ENCODE data around the gene ACRV1.
"Not testable (repeated sequence)": the region's sequence is repeated elsewhere in the genome, so short reads cannot be mapped to it uniquely, and the experiment has no call there.

ACRV1 gene, protein sequence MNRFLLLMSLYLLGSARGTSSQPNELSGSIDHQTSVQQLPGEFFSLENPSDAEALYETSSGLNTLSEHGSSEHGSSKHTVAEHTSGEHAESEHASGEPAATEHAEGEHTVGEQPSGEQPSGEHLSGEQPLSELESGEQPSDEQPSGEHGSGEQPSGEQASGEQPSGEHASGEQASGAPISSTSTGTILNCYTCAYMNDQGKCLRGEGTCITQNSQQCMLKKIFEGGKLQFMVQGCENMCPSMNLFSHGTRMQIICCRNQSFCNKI

DNA sequence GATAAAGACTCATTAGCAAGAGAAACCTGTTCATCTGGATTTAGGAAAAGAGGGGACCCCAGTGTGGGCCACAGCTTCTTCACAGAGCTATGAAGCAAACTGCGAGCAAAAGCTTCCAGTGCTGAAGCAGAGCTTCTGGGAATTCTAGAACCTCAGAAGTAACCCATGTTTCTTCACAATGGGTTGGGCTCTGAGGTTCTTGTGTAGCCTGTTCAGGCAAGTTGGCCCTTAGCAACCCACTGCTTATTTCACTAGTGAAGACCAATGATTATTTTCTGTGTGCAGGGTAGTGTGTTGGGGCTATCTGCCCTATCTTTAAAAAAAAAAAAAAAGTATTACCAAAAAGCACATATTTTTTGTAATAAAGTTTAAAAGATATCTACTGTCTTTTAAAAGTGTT, at the start of gene ACRV1:
TSS of gene ACRV1 (minus strand) at position 101 of the 400 bp plus-strand sequence. CDS start at position 34, 67 bp downstream.
- no peak for DNase-seq

DNA sequence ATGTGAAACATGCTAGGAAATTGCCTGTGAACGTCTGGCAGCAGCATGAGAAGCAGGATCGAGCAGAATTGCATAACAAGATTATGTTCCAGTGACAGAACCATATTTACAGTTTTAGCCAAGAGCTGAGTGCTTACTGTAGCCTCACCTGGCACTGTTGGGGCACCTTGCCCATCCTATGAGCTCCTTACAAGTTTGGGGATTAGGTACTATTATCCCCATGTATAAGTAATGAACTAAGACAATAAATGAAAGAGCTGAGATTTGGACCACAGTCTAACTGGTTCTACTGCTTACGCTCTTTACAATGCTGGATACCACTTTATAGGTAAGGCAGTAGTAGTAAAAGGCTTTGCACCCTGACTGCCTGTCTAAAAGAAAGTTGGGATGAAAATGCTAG, 48.3 kb upstream of the ACRV1 start:
- no peak for DNase-seq

DNA sequence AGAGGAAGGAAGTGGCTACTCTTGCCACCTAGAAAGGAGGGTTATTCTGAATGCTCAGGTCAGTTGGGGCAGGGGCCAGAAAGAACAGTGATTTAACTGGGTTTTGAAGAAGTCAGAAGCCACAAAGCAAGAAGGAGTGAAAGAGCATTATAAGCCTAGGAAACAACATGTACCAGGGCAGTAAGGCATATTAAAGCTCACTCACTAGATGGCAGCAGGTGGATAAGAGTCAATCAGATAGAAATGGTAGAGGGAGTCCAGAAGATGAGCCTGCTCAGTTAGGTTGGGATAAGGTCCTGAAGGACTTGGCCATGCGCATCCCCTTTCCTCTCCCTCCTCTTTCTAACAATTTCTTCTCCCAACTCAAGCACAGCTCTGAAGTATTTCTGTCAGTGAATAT, 43.5 kb upstream of the ACRV1 start:
- DNase-seq: peak in 1 of 6 experiments; percentile 36

DNA sequence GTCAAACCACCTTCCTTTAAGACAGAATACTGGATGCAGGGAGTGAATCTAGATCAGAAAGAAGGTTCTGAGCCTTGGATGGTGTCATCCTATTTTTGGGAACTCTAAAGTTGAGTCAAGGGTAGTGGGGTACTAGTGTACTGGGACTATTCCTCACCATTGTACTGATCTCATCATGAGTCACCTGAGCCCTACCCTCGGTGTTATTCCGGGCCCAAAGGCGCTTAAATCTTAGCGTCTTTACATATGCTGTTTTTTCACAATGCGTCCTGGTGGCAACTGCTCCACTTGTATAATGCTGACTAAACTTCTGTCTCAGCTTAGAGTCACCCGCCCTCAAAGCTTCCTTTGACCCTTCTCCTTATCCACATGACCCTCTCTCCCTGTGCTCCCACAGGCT, 40.1 kb upstream of the ACRV1 start:
- DNase-seq: no peak

DNA sequence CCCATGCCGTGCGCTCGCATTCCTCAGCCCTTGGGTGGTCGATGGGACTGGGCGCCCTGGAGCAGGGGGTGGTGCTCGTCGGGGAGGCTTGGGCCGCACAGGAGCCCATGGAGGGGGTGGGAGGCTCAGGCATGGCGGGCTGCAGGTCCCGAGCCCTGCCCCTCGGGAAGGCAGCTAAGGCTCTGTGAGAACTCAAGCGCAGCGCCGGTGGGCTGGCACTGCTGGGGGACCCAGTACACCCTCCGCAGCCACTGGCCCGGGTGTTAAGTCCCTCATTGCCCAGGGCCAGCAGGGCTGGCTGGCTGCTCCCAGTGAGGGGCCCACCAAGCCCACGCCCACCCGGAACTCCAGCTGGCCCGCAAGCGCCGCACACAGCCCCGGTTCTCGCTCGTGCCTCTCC, 24.0 kb upstream of the ACRV1 start:
- not testable (repeated sequence) for DNase-seq

DNA sequence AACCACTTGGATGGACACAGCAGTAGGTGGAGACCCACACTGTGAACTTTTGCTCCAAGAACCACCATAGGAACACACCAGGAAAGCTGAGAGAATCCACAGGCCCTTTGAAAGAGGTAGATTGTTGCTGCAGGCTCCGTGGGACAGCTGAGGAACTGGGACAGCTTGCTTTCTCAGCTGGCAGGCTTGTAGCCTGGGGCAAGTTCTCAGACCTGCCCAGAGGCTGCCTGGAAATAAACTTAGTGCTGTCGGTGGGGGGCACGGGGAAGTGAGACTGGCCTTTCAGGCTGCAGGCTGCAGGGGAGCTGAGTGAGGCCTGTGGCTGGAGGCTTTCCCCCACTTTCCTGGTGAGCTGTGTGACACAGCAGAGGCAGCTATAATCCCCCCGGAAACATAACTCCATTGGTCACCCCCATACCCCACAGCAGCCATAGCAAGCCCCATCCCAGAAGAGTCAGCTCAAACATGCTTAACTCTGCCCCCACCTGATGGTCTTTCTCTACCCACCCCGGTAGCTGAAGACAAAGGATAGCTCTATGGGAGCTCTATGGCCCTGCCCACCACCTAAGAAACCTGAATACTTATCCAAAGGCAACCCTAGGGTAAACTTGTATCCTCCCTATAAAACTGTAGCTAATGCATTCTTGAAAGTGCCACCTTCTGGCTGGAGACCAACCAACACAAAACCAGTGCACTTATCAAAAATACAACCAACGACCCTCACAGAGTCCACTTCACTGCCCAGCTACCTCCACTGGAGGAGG, 21.4 kb upstream of the ACRV1 start:
- no peak for DNase-seq

DNA sequence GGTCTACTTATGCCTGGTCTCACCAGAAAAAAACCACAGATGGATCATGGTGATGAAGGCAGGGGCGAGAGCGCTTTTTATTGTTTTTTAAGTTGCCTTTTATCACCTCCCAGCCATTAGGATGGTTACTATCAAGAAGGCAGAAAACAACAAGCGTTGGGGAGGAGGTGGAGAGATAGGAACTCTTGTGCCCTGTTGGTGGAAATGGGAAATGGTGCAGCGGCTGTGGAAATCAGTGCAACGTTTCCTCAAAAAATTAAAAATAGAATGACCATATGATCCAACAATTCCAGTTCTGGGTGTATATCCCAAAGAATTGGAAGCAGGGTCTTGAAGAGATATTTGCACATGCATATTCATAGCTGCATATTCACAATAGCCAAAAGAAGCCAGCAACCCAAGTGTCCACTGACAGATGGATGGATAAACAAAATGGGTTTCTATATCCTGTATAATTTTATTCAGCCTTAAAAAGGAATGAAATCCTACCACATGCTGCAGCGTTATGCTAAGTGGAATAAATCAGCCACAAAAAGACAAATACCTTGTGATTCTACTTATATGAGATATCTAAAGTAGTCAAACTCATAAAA, 20.5 kb upstream of the ACRV1 start:
- no peak for DNase-seq

DNA sequence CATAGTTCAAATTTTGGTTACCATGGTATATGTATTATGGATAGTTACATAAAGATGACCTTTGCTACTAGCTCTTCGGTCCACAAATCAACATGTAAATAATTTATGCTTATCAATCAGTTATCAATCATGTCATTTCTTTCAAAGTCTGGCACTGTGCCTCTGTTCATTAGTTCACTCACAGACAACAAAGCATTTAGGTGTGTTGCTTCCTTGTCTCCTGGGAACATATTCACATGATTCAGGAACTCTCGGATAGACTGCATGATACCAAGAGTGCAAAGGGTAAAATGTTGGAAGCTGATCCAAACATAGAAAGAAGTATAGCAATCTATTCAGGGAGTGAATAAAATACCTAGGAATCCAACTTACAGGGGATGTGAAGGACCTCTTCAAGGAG, 14.3 kb upstream of the ACRV1 start:
- no peak for DNase-seq

DNA sequence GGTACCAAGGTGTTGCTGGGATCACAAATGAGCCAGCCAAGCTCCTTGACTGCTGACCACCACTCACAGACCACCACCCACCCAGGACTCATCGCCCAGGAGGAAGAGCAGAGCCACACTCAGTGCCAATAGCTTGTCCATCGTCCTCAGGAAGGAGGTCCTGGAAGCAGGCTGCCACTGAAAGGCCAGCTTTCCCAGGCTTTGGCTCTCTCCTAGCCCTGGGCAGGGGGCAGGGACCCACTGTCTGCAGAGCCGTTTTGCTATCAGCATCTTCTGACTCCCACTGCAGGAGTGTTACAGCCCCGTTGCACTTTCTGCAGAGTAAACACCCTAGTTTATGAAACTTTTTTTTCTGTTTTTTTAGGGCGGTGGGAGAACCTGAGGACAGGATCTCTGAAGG, 12.2 kb upstream of the ACRV1 start:
- DNase-seq: no peak

DNA sequence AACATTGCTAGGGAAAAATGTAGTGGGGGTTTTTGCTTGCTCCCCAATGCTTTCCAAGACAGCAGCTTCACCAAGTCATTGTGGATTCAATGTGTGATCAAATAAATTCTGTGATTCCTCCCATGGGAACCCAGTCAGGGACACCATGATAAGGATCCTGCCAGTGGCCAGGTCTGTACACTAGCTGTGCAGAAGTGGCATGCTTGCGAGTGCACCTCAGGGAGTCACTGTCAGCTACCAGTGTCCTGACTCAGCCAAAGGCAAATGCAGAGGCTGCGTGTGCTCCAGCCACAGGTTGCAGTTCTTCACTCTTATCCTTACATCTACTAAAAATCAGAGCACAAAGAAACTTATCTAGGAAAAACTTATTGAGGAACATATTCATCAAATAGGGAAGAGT, 9.4 kb upstream of the ACRV1 start:
- no peak for DNase-seq

DNA sequence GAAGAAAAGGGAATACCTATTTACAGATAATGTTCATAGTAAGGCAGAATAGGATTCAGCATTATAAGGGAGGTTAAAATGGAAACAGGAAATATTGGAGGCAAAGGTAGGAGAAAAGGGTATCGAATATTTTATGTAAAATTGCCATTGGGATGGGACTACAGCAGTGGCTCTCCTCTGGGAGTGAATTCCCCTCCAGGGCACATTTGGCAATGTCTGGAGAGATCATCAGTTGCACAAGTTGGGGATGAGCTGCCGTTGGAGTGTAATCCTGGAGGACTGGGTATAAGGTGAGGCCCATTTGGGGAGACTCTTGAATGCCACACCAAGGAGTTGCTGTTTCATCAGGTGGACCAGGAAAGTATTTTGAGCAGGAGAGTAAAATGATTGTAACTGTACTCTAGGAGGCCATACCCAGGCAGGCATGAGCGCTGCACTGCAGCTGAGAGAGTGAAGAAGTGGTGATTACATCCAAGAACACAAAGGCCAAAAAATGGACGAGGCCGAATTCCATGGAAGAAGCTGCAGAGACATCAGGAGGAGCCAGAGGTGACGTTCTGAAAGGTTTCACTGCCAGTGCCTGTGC, 8.7 kb upstream of the ACRV1 start:
- no peak for DNase-seq

DNA sequence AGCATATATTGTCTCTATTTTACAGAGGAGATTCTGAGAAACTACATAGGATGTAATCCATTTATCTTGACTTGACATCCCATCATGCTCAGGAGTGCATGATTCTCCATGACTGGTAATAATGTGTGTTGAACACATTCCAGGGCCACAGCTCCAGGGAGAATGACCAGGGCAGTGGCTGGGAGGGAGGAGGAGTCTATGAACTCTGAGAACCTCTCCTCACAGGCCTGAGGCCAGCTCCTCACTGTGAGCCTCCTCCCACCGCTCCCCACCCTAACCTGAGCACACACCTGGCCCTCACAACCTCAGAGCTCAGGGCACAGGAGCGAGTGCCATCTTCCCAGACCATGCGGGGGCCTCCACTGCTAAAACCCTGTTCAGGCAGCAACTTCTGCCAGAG, 8.0 kb upstream of the ACRV1 start:
- no peak for DNase-seq

DNA sequence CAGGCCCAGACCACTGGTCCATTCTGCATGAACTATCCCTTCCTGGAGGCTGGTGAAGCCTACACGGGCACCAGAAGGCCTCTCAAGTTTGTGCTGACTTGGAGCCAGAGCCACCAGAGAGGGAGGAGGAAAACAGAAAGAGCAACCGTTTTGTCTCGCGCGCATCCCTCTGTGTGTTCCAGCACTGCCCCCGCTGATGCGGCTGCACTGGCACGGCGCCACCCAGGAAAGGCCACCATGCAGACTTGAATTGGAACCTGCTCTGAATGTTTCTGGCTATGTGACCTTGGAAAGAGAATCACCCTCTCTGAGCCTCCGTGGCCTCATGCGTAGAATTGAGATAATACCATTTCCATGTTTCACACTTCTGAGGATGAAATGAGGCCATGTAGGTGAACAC, 7.4 kb upstream of the ACRV1 start:
- DNase-seq: no peak

DNA sequence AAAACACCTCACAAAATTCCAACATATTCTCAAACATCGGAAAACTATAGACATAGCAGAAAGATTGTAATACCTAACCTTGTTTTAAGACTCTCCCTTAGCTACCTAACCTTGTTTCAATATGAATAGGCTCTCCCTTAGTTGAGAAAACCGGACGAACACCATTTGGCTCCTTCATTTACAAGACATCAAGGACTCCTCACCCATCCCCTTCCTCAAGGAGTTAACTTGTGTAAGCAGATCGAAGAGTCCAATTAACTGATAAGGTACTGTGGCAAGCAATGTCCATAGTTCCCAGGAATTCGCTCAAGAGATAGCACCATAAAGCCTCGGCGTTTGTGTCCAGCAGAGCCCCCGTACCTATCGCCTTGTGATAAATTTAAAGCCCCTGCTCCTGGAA, 4.6 kb upstream of the ACRV1 start:
- no peak for DNase-seq

DNA sequence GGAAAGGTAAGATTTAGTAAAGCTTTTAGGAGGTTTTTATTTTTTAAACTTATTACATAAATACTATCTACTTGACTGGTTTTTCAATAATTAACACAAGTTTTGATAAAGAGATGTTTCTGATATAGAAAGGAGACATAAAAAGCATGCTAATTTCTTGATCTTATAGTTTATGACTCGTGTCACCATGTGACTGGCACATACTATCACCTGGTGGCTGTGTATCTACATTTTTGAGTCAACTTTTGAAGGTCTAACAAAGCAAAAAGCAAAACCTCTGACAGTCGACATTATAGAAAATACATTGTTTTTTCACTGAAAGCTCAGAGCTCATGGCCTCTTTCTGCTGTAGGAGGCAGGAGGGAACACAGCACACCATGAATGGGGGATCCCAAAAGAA, 810 bp downstream of the ACRV1 start:
- no peak for DNase-seq

DNA sequence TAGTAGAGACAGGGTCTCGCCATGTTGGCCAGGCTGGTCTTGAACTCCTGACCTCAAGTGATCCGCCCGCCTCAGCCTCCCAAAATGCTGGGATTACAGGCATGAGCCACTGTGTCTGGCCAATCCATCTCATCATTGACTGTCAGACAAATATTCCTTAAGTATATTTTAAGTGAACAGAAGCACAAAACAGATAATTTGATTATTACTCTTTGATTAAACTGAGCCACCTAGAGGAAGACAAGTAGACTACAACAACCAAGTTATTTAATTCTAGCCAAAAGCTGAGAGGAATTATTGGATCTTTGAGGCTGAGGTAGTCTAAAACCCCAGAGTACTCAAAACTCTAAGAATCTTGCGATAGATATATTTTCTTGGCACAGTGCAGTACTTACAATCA, 1.2 kb downstream of the ACRV1 start:
- no peak for DNase-seq

DNA sequence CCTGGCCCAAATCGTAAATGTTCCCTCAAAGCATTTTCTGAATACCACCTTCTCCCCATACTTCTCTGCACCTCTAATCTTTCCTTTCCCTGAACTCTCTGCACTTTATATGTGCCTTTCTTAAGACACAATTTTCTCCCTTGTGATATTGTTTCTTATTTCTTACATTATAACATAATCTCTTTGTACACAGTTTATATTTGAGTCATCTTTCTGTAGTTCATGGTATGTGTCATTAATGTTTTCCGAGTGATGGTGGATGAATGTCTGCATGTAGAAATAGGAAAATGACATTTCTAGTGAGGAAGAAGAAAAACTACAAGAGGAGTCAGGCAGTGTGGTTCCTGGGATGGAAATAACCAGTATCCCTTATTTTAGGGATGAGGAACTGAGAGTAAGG, 5.5 kb downstream of the ACRV1 start:
- no peak for DNase-seq

DNA sequence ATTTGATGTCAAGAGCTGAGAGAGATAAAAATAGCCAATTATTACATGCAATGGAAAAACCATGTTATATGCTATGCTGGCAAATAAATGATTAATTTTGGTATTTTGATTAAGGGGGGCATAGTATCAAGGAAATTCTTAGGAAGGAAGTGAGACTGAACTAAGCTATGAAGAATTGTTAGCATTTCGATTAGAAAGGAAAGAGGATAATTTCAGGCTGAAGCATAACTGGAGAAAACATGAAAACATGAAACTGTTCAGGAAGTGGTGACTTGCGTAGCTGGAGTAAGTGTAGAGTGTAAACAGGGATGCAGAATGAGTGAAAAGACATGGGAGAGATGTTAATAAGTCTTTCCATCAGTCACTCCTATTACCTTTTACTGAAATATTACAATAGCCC, 6.4 kb downstream of the ACRV1 start:
- DNase-seq: no peak

DNA sequence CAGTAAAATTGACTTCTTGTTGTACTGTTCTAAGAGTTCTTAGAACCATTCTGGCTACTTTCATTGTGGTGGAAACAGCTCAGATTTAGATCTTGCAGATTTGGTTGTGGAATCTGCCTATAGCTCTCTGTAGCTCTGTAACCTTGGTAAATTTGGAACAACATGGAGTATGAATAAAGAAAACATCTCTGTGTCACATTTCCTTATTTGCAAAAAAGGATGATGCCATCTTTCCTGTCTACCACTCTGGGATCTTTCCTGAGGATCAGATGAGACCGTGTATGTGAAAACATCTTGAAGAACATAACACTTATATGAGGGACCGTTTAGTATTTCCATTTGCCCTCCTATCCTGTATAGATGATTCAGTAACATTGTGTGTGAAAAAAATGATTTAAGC, 9.1 kb downstream of the ACRV1 start:
- no peak for DNase-seq

DNA sequence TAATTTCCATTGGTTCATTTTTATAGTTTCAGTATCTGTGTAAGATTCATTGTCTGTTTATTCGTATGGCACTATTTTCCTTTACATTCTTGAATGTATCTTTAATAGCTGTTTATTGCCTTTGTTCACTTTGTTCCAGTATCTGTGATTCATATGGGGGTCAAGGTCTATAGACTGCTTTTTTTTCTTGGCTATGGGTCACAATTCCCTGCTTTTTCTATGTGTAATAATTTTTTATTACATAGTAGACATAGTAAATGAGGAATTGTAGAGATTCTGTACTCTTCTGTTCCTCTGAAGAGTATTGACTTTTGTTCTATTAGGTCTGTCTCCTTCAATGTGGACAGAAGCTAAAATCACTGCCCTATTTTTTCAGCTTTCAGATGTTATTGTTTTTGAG, 10.5 kb downstream of the ACRV1 start:
- no peak for DNase-seq

DNA sequence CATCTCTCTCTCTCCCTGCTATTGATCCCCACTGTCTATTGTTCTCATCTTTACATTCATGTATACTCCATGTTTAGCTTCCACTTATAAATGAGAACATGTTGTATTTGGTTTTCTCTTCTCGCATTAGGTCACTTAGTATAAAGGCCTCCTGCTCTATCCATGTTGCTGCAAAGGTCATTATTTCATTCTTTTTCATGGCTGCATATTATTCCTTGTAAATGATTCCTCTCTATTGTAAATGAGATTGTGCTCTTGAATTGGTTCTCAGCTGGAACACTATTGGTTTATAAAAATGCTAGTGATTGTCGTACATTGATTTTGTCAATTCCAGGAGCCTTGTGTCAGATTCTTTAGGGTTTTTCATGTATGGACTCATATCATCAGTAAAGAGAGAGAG, 13.5 kb downstream of the ACRV1 start:
- DNase-seq: no peak

DNA sequence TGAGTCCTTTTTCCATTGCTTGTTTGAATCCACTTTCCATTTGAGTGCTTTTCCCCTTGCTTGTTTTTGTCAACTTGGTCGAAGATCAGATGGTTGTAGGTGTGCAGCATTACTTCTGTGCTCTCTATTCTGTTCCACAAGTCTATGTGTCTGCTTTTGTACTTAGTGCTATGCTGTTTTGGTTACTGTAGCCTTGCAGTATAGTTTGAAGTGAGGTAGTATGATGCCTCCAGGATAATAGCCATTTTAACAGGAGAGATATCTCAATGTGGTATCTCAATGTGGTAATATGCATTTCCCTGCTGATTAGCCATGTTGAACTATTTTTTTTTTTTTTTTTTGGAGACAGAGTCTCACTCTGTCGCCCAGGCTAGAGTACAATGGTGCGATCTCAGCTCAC, 16.7 kb downstream of the ACRV1 start:
- DNase-seq: no peak

DNA sequence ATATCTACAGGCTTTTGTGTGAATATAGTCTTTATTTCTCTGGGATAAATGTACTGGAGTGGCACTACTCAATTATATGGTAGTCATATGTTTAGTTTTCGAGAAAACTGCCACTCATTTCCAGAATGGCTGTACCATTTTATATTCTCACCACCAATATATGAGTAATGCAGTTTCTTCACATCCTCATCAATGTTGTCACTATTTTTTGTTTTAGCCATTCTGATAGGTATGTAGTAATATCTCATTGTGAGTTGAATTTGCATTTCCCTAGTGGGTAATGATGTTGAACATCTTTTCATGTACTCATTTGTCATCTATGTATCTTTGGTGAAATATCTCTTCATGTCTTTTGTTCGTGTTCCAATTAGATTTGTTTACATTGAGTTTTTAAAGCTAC, 18.0 kb downstream of the ACRV1 start:
- no peak for DNase-seq
